Activated CD8-positive, alpha-beta memory T cell treated with anti-CD3 and anti-CD28 coated beads, Interleukin-2, amount 50 U/mL, for 24 hours (primary cell): ENCODE data around the gene QPCT.
"Not testable (repeated sequence)": the region's sequence is repeated elsewhere in the genome, so short reads cannot be mapped to it uniquely, and the experiment has no call there.

ENCODE experiments used
- DNase-seq: peaks from one replicate; pipeline ENCODE4 v3.0.0-alpha.2; 2020; ENCODE audit errors: extremely low read depth

The QPCT gene

DNA sequence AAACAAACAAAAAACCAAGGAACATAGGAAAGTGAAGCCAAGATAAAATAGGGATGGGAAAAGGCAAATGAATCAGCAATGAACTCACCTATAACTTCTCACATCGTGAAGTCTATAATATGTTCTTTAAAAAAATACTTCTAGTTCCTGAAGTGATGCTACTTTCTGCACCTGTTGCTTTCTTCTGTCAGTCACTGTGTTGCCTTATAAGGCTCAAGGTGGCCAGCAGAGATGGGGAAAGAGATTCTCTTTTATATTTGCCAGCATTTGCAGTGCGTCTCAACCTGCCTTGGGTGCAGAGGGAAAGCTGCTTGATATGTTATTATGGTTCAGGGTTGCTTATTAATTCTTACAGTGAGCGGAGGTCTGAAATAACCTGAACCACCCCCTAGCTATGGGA, 14.0 kb downstream of the QPCT start:
- DNase-seq = no peak

DNA sequence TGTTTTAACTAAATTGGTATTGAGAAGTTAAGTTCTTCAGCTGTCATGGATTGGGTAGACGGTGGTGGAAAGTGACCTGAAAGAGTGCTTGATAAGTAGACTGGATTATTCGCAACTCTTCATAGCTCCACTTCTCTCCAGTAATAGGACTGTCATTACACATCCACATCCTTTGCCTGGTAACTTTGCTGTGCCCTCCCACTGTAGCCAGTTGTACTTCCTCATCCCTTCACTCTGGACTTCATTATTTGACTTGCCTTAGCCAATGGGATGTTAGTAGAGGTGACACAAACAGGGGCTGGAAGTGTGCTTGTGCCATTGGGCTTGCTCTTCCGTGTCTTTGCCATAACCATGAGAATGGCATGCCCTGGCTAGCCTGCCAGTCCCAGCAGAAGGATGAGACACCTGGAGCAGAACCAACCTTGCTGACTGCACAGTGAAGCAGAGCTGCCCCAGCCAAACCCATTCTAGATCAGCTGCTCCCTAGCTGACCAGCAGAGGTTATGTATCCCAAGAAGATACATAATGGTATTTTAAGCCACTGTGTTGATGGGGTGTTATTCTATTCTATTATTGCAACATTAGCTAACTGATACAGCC, 16.9 kb downstream of the QPCT start:
- DNase-seq = no peak

DNA sequence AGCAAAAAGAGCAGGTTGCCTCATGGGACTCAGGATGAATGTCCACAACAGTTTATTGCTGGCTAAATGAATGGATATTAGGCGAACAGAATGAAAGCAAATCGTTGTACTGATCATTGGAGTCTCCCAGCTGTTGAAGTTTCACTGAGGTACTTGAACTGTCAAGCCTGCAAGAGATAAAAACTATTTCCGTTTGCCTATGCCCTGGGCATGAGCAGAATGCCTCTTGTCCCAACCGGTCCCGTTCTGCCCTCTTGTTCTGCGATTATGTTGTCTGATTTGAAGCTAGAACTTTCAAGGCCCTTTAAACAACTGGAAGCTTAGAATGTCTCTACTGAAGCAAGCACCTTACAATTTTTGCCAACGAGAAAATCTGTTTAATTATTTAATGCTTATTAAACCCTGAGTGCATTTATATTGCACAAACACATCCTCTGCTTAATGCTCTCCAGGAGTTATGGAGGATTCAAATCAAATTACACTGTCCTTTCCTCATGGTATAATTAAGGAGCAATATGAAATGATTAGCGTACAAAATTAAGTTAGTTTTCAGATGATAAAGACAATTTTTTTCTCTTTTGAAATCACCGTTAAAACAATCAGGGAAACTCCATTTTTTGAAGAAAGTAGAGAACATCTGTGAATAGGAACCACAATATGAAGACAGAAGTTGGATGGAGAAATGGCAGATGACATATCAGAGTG, 17.7 kb downstream of the QPCT start:
- DNase-seq = no peak

DNA sequence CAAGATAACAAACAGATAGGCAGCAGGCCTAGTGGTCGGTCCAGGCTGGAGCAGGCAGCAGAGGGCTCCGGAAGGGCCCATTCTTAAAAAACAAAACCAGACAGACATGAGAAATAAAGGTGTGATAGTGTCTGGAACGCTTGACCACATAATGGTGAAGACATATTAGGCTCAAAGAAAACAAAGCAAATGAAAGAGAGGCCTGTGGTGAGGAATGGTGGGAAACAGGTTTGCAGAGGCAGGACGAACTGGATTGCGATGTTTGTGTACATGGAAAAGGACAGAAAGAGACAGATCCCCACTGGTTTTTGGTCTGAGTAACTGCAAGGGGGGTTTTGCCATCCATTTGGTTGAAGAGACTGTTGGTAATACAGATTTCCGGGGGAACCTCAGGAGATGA, 19.9 kb downstream of the QPCT start:
- DNase-seq = no peak

DNA sequence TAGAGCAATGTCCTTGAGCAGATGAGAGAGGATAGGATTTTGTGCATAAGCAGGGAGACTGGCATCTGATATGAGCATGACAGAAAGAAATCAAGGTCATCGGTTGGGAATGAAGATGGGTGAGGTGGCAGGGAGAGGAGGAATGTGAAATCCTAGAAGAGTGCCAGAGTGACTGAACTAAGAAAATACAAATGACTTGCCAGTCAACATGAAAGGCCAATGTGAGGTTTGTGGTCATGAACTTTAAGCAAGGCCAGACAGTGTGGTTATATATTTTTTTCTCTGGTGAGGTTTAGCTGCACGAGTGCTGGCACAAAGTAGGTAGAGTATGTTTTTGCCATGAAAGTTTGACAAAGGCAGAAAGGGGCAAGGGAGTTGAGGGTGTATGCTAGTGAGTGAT, 21.2 kb downstream of the QPCT start:
- no peak for DNase-seq

DNA sequence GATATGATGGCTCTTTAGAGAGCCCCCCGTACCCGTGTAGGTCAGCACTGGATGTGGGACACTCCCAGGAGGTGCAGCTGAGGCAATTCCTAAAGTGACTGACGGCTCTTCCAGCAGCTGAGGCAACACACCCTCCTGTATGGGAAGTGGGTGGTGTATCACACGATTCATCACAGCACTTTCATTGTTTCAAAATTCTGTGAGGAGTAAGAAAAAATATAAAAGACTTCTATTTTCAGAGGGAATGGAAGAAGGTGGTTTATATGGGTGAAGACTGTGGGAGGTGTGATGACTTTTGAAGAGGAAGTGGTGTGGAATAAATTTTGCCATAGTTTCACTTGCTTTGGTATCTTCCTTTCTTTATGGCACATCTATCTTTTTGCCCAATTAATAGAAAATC, 22.3 kb downstream of the QPCT start:
- DNase-seq = no peak

DNA sequence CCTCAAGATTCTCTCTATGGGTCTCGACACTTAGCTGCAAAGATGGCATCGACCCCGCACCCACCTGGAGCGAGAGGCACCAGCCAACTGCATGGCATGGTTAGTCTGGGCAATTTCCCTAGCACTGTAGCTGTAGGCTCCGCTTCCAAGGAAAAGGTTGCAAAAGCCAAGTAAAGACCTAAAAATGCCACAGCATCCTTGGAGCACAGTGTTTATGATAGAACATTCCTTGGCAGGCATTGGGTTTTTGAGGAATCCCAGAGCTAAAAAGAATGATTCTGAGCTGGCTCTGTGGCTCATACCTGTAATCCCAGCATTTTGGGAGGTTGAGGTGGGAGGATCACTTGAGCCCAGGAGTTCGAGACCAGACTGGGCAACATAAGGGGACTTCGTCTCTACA, 22.9 kb downstream of the QPCT start:
- no peak for DNase-seq

DNA sequence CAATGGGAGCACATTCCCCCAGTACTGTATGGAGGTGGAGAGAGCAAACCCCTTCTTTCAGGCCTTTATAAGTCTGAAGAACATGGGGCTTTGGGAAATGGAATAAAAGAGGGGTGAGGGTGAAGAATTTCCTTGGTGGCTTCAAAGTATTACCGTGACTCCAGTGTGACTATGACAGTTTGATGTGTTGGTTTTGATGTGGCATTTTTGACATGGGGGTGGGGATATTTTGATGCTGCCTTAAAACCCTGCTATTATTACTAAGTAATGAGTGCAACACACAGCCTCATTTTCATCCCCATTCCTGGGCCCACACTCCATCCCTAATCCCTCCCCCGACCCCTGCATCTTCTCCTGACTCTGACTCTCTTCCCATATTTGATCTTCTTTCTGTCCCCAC, 23.6 kb downstream of the QPCT start:
- DNase-seq = no peak

DNA sequence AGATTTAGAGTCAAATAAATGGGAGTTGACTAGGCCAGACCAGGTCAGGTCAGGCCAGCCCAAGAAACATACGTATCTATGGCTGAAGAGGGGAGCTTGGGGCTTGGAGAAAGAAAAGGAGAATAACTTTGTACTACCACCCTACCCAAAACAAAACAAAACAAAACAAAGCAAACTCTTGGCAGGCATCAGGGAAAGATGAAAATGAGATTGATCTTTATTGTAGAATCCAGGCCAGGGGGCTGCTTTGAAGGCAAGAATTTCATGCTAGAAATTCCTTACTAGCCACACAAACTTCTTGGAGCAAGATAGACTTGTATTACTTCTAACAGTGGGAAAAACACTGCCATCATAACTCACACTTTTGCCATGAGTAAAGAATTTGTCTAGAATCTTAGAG, 26.2 kb downstream of the QPCT start:
- DNase-seq = no peak

DNA sequence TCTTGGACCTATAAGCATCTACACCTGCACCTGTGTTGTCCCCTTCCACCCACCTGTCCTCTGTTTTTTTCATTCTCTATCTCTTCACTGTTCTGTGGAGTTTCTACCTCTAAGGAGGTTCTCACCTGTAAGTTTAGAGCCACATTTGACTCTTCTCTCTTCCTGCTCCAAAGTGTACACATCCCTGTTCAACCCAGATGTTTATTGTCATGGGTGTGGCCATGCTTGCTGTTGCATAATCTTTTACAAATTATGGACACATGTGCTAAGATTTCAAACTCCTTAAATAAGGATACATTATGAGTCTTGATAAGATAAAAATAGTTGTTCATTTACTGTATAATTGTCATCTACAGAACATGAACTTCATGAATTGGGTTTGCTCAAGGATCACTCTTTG, 27.6 kb downstream of the QPCT start:
- no peak for DNase-seq

DNA sequence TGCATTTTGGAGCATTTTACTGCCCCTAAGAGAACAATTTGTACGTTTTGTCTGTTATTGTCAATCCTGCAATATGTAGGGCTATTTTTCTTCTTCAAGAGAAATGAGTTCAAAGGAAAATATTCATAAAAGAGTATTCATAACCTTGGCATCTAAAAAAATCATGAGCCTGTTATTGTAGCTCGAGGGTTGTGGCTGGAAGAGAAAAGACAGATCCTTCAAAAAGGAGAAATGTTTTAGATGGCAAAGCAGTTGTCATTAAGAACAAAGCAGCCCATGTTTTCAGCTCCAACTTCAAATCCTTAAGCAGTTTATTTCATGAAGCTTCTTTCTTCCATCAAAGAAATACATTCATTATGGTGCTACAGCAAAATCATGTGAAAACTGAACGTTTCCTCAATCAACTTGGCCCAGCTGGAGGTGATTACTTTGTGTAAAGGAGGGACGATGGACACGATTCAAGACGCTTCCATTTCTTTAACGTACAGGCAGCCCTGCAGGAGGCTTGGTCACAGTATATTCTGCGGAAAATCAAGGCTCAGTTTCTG, 31.4 kb downstream of the QPCT start:
- no peak for DNase-seq

DNA sequence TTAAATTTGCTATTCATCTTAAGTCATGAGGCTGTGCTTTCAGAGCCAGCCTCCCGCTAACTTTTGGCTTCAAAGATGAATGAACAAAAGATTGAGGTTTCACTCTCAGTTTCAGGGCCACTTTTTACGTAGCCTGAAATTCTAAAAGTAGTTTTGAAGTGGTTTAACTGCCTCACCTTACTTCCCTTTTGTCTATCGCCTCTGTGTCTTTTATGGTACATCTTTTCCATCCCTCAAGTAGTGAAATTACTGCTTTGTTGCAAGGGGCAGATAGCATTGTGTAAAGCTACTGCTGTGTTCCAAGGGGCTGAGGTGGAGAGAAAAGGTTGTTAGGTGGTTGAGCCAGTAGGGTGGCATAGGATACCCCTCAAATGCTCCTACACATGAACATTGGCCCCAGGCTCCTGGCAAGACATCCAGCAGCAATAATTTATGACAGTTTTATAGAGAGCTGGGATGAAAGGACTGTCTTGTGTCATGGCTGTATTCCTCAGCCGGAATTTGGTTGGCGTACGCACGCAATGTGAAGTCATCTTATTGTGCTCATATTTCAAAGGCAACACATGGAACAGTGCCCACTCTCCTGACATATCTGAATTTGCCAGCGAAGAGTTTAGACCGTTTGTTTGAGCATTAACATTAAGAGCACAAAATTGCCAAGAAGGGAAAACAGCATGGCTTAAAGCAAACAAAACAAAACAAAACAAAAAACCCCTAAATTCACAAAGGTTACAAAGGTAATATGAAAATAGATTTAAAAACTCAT, 32.2 kb downstream of the QPCT start:
- no peak for DNase-seq

DNA sequence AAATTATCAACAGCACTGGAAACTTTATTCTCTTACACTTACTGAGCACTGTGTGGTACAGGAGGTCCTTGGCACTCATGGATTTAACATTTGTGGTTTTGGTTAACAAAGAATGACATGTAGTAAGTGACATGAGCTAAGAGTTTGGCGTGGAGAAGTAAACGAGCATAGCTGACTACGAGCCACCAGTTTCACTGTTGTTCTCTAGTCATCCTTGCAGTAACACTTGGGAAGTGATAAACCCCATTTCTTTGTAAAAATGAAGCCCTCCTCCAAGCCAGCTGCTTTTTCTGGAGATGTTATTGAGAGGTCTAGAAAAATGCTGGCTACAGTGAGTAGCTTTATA, 32.7 kb downstream of the QPCT start:
- DNase-seq = no peak

DNA sequence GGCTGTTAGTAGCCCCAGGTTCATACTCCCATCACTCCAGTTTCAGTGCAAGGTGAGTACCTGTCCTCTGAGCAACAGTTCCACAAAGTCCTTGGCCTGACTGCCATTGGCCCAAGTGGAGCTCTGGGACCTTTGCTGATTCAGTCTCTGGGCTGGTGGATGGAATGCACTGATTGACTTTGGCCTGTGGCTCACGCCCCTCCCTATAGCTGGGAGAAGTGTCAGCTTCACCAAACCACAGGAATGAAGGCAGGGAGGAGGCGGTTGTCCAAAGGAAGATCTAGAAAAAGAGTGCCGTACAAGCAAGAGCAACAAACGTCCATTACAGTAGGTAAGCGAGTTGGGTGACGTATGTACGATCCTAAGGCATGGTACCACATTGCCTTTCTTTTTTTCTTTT, 34.0 kb downstream of the QPCT start:
- DNase-seq = no peak

DNA sequence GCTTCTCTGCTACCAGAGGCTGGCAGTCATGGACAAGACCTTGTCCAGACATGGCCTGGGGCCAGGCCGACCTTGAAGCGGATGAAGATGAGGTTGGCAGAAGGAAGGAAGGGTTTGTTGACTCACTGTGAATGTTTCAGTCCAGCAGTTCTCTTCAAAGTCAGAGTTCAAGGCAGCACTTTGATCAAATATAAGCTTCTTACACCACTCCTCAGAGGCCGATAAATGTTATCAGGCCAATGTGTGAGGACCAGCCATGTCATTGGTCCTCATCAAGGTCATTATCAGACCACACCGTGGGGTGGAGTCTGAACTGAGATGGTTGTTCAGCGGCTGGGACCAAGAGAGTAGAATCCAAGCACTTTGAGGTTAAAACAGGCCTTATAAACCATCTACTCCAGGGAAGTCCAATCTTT, 35.5 kb downstream of the QPCT start:
- DNase-seq = no peak

DNA sequence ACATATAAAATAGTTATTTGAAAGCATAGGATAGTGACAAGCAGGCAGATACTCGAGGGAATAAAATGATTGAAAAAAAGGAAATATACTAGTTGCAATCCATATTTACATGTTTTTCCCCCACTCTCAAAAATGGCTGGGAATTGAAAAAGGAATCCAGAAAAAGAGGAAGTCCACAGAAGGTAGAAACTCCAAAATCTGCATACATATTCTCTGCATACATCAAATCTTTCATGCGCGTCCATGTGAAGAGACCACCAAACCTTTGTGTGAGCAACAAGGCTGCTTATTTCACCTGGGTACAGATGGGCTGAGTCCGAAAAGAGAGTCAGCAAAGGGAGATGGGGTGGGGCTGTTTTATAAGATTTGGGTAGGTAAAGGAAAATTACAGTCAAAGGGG, 36.4 kb downstream of the QPCT start:
- DNase-seq = not testable (repeated sequence)

DNA sequence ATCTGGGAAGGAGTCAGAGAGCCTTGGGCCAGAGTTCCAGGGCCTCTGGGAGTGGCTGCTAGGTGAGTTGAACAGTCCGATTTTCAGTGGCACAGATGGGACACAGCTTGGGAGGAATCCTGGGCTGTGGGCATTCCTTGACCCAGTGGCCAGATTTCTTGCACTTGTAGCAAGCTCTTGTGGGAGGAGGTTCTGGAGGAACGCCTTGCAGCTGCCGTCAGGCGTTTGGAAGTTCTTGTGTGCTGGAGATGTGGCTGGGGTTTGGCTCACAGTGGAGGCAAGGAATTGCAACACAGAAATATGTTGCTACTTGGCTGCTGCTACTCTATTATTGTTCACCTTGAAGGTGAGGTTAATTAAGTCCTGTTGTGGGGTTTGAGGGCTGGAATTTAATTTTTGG, 39.8 kb downstream of the QPCT start:
- DNase-seq = not testable (repeated sequence)

DNA sequence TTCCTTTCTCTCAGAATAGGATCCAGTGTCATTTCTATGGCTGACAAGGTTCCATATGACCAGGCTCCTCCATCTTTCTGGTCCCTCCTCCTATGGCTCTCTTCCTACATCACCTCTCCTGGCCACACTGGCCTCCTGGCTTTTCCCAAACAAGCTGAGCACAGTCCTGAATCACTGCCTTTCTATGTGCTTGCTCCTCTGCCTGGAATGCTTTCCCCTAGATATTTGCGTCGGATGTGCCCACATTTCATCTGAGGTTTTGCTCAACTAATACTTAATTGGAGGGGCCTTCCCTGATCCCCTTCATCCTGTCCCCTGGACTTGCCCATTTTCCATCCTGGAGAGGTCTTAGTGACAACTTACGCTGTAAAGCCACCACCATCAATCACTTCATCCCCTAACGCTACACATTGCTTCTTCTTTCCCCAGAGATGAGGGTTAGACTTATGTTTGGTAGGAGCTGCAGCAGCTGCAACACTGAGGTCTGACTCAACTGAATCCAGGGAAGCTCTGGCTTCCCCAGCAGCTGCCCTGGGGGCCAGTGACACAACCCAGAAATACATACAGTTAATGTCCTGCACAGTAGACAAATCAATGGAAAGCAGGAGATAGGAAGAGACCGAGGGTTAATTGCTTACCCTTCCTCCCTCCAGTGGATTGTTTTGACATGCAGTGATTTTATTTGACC, 42.9 kb downstream of the QPCT start:
- no peak for DNase-seq

DNA sequence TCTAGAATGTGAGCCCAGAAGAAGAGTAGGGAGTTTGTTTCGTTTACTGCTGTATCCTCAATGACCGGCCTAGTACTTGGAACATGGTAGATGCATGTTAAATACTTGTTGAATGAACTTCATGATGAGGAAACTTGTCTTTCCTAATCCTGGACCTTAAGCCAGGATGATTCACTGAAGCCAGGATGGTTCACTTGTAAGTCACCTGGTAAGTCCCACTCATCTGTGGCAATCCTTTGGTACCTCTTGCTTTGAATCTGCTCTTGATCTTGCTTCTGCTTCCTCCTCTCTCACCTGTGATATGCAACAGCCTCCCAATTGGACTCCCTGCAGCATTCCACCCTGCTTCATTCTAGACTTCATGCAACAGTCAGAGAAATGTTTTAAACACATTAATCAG, 43.6 kb downstream of the QPCT start:
- DNase-seq = no peak

DNA sequence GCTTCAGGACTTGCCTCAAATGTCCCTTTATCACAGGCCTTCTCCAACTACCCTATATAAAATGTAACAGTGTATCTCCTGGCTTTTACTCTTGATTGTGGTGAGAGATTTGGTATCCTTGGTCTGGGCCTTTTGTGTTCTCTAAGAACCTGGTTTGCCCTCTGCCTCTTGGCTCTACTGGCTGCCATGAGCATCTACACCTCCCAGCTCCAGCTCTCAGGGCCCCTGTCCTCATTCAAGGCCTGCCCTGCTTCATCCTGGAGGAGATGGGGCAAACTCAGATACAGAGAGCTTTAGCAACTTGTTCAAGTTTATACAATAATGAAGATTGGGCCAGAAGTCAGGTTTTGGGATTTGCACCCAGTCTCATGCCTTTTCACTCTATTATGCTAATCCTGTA, 45.0 kb downstream of the QPCT start:
- DNase-seq = no peak

DNA sequence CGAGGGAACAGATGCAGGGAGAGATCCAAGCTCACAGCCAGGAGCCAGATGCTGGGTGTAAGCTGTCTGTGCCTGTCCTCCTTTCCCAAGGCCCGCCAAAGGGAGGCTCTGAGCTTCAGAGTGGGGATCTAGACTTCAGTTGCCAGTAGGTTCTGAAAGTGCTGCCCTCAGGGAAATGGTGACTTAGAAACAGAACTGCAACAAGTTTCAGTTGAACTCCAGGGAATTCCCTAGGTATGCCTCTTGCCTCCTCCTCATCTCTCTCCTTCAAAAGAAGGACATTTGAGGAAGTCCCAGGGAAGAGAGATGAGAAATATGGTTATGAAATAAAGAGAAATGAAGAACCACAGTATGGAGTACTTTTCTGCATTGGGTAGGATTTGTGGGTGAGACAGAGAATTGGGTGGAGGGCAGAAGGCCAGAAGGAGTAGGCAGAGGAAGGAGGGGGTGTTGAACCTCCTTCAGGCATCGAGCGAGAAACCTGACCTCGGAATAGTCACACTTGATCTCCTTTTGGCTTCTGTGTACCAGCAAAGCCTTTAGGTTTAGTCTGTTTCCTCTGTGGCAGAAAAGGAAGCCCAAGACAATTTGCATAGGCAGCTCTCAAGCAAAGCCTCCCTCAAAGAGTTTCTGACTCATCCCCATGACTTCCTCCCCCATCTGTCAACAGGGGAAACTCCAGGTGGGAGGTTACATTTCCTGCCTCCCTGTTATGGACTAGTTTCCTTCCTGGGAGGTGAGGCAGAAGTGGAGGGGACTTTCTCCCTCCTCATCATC, 45.7 kb downstream of the QPCT start:
- peak; percentile 49 for DNase-seq

DNA sequence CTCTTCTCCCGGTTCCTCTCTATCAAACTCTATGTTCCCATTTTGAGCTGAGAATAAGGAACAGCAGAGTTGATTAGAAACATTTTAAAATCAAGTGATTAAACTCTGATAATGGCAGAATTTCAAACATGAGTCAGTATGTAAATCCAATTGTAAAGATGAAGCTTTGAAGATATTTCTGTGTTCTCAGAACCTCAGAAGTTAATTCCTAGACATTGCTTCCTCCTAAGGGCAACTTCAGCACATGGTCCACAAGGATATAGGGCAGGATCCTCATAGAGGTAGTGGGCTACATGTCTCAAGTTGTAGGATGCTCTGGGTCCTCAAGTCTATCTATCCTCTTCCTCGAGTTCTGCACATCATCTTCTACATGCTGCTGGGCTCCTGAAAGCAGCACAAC, 46.3 kb downstream of the QPCT start:
- no peak for DNase-seq
